DMS153 (cell line): Measurements from ENCODE around the gene NOS3.
"Not testable (repeated sequence)": the region's sequence is repeated elsewhere in the genome, so short reads cannot be mapped to it uniquely, and the experiment has no call there.

ENCODE experiments used
- DNase-seq: peaks from one replicate; lab custom pipeline; 2025; lab: John Stamatoyannopoulos, UW

The NOS3 gene

DNA sequence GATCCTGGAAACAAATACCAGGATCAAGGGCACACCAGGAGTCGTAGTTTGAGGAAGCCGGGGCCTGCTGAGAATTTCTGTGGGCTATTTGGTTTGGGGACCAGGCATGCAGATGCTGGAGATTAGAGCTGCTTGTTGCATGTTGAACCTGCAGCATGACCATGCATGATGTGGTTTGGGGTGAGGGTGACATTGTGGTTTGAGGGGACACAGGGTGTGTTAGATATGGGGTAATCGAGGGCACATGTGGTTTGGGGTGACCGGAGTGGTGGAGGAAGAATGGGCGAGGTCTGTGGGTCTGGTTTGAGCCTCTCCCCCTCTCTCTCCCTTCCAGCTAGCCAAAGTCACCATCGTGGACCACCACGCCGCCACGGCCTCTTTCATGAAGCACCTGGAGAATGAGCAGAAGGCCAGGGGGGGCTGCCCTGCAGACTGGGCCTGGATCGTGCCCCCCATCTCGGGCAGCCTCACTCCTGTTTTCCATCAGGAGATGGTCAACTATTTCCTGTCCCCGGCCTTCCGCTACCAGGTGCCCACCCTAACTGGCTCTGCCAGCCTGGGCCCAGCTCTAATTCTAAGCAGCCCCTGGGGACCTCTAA, 10.2 kb downstream of the NOS3 start:
- no peak for DNase-seq

DNA sequence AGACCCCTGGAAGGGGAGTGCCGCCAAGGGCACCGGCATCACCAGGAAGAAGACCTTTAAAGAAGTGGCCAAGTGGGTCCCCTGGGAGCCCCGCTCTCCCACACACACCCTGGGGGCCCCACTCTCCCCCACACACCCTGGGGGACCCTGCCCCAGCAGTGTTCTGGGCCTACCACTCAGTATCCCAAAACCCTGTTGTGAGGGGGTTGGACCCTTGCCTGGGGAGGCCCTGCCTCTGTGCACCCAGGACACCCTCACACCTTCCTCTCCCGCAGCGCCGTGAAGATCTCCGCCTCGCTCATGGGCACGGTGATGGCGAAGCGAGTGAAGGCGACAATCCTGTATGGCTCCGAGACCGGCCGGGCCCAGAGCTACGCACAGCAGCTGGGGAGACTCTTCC, 10.7 kb downstream of the NOS3 start:
- no peak for DNase-seq

DNA sequence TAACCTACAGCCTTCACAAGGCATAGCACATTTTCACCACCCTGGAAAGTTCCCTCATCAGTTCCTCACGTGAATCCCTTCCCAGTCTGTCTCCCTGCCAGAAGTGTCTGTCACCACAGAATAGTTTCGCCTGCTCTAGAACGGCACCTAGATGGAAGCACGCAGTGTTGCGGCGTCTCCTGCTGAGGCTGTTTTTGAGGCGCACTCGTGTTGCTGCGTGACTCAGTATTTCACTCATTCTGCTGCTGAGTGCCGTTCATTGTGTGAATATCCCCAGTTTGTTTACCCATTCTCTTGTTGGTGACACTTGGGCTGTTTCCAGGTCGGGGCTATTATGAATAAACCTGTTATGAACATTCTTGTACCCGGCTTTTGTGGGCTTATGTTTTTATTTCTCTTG, 12.8 kb downstream of the NOS3 start:
- DNase-seq, result peak; percentile 70

DNA sequence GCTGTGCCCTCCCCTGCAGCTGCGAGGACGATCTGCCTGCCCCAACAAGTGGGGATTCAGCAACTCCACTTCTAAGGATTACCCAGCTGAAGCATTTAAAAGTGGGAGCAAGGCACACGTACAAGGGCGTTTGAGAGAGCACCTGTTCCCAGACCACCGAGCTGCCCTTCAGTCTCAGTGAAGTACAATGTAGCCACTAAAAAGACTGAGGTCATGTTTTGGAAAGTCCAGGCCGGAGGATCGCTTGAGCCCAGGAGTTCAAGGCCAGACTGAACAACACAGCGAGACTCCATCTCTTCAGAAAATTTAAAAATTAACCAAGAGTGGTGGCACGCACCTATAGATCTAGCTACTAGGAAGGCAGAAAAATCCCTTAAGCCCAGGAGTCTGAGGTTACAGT, 14.7 kb downstream of the NOS3 start:
- no peak for DNase-seq

- no peak for DNase-seq
These were observed 15.9 kb downstream of the NOS3 start for GRCh38 chr7:151006590-151007300.

GRCh38 chr7:151007469-151007898, 16.7 kb downstream of the NOS3 start:
- DNase-seq, result no peak

DNA sequence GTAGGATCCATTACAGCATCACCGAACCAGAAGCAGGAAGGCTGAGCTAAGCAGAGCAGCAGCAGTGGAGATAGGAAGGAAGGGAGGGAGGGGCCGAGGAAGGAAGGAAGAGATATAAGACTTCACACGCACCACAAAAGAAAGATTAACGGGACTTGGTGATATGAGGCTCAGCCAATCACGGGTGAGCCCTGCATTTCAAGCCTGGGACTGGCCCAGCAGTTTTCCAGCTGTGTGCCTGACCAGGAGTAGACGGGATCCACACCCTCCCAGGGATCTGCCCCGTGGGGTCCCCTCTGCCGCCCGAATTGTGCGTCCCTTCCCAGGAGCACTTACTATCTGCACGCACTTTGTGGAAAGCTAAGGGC, 17.3 kb downstream of the NOS3 start:
- no peak for DNase-seq

DNA sequence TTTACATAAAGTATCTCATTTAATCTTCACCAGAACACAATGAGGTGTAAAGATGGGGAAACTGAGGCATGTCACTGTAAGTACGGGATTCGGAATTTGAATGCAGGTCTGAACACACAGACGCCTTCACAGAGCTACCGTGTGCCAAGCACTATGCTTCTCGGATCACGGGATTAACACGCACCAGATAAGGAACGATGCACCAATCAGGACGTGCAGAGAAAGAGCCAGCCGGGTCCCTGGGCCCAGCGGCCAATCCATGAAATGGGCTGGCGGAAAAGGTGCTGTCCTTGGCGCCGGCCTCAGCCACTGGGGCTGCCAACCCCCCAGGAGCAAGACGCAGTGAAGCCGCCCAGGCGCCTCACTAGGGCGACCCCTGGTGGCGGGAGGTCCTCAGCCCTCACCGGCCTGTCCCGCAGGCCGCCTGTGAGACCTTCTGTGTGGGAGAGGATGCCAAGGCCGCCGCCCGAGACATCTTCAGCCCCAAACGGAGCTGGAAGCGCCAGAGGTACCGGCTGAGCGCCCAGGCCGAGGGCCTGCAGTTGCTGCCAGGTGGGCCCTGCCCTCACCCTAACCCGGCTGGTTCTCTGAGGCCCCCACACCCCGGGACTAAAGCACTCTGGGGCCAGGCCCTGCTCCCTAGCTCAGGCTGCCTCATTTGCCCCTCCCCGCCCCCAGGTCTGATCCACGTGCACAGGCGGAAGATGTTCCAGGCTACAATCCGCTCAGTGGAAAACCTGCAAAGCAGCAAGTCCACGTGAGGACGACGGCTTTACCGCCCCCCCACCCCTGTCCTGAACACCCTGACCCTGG, 17.9 kb downstream of the NOS3 start:
- no peak for DNase-seq

DNA sequence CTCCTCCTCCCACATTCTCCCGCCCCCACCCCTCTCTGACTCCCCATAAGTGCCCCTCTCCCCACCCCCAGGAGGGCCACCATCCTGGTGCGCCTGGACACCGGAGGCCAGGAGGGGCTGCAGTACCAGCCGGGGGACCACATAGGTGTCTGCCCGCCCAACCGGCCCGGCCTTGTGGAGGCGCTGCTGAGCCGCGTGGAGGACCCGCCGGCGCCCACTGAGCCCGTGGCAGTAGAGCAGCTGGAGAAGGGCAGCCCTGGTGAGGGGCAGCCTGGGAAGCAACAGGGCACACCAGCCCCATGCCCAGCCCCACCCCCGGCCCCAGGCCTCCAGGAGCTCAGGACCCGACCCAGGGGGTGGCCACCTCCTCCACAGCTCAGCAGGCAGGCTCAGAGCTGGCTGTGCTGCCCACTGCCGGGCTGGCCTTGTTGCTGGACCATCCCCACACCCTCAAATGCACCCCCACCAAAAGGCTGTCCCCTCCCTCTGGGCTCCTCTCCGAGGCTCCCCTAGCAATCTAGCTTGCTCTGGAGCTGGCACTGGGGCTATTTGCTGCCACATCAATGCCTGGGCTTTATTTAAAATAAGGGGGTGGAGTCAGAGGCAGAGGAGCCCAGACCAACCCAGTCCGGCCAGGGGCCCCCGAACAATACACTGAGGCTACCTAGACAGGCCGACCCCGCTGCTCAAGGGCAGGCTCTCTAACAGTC, 18.7 kb downstream of the NOS3 start:
- no peak for DNase-seq

- DNase-seq, result no peak
These were observed 19.2 kb downstream of the NOS3 start for GRCh38 chr7:151010037-151010306.

DNA sequence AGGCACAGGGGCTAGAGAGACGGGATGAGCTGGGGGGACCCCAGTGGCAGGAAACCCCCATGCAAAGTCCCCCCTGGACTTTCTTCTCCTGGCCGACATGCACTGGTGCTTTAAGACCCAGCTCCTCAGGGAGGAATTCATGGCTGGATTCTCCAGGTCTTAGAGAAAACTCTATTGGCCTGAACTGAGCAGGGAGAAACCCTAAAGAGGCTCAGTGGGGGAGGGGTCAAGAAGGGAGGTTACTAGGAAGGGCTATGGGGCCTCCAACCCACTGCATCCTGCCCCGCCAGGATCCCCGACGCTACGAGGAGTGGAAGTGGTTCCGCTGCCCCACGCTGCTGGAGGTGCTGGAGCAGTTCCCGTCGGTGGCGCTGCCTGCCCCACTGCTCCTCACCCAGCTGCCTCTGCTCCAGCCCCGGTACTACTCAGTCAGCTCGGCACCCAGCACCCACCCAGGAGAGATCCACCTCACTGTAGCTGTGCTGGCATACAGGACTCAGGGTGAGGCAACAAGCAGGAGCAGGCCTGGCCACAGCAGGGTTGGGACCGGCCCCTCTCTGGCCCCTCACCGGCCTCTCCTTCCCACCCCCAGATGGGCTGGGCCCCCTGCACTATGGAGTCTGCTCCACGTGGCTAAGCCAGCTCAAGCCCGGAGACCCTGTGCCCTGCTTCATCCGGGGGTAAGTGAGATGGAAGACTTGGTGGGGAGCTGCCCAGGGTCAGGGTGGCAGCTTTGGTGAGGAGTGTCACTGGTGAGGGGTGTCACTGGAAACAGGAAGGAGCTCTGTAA, 19.7 kb downstream of the NOS3 start:
- no peak for DNase-seq

DNA sequence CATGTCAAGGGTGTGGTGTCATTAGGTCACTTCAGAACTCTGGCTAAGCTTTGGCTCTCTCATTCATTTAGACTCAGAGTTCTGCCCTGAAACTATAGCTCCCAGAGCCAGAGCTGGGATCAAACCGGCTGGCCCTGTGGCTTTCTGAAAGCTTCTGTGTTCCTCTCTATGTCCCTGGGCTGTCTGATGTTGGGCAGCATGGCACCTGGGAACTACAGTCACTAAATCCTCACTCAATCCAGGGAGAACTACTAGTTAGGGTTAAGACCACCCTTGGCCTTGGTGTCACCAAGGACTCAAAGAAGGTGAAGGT, 20.2 kb downstream of the NOS3 start:
- DNase-seq, result no peak

GRCh38 chr7:151011616-151012015, 20.8 kb downstream of the NOS3 start:
- DNase-seq, result not testable (repeated sequence)

- DNase-seq, result no peak
These were observed 21.3 kb downstream of the NOS3 start for GRCh38 chr7:151012031-151012692.

- DNase-seq, result peak; percentile 47
These were observed 22.1 kb downstream of the NOS3 start for GRCh38 chr7:151012911-151013347.

GRCh38 chr7:151013356-151013732, 22.5 kb downstream of the NOS3 start:
- DNase-seq, result no peak

DNA sequence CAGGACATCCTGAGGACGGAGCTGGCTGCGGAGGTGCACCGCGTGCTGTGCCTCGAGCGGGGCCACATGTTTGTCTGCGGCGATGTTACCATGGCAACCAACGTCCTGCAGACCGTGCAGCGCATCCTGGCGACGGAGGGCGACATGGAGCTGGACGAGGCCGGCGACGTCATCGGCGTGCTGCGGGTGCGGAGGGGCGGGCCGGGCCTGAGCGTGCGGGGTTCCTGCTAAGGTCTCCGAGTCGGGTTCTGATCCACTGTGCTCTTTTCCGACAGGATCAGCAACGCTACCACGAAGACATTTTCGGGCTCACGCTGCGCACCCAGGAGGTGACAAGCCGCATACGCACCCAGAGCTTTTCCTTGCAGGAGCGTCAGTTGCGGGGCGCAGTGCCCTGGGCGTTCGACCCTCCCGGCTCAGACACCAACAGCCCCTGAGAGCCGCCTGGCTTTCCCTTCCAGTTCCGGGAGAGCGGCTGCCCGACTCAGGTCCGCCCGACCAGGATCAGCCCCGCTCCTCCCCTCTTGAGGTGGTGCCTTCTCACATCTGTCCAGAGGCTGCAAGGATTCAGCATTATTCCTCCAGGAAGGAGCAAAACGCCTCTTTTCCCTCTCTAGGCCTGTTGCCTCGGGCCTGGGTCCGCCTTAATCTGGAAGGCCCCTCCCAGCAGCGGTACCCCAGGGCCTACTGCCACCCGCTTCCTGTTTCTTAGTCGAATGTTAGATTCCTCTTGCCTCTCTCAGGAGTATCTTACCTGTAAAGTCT, 23.1 kb downstream of the NOS3 start:
- peak; percentile 76 for DNase-seq

- no peak for DNase-seq
These were observed 24.1 kb downstream of the NOS3 start for GRCh38 chr7:151014950-151015349.

- no peak for DNase-seq
These were observed 25.1 kb downstream of the NOS3 start for GRCh38 chr7:151015967-151016366.

DNA sequence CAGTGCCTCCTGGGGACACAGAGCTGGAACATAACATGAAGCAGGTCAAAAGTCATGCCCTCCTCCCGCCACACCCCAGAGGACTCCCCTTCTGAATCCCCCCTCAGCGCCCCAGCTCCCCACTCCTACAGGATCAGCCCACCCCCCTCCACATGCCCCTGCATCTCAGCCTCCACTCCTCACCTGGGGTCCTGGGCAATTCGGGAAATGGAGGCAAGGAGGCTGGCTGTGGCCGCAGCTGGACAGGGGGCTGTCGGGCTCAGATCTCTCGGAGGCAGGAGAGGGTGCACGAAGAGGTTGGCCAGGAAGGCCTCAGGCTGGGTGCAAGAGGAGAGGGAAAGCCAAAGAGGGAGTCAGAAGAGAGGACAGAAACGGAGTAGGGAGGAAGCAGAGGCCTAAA, 25.7 kb downstream of the NOS3 start:
- DNase-seq, result no peak

GRCh38 chr7:151016942-151017341, 26.1 kb downstream of the NOS3 start:
- DNase-seq, result no peak
